Amniotic epithelial cell (primary cell): ENCODE results near the gene PKP1.
A peak's percentile ranks its signal among the peaks of the same experiment; 100 is the strongest.

Experiments
- DNase-seq: peaks from one replicate; pipeline ENCODE4 v3.0.0-alpha.2; 2010; ENCODE audit warnings: low read depth

The PKP1 gene

GRCh38 chr1:201351617-201352016, 68.3 kb downstream of the PKP1 start:
- no peak for DNase-seq

GRCh38 chr1:201353186-201353940, 70.1 kb downstream of the PKP1 start:
- no peak for DNase-seq

- no peak for DNase-seq
These were observed 71.0 kb downstream of the PKP1 start for GRCh38 chr1:201354151-201354900.

GRCh38 chr1:201354901-201355295, 71.6 kb downstream of the PKP1 start:
- DNase-seq: no peak

GRCh38 chr1:201355471-201355870, 72.2 kb downstream of the PKP1 start:
- DNase-seq: no peak

- no peak for DNase-seq
These were observed 72.9 kb downstream of the PKP1 start for GRCh38 chr1:201356236-201356635.

GRCh38 chr1:201356701-201357100, 73.4 kb downstream of the PKP1 start:
- no peak for DNase-seq

- no peak for DNase-seq
These were observed 73.9 kb downstream of the PKP1 start for GRCh38 chr1:201357211-201357610.

GRCh38 chr1:201357636-201358348, 74.5 kb downstream of the PKP1 start:
- no peak for DNase-seq

GRCh38 chr1:201358596-201358995, 75.3 kb downstream of the PKP1 start:
- no peak for DNase-seq

- no peak for DNase-seq
These were observed 75.9 kb downstream of the PKP1 start for GRCh38 chr1:201359031-201359872.

- no peak for DNase-seq
These were observed 76.5 kb downstream of the PKP1 start for GRCh38 chr1:201359873-201360210.

- no peak for DNase-seq
These were observed 77.2 kb downstream of the PKP1 start for GRCh38 chr1:201360486-201360885.

- DNase-seq: no peak
These were observed 77.8 kb downstream of the PKP1 start for GRCh38 chr1:201360901-201361651.

GRCh38 chr1:201361652-201362504, 78.6 kb downstream of the PKP1 start:
- peak; percentile 7 for DNase-seq

- no peak for DNase-seq
These were observed 79.6 kb downstream of the PKP1 start for GRCh38 chr1:201362906-201363305.

- no peak for DNase-seq
These were observed 80.2 kb downstream of the PKP1 start for GRCh38 chr1:201363467-201363866.

GRCh38 chr1:201364808-201365105, 81.5 kb downstream of the PKP1 start:
- no peak for DNase-seq

- no peak for DNase-seq
These were observed 81.9 kb downstream of the PKP1 start for GRCh38 chr1:201365251-201365650.

- no peak for DNase-seq
These were observed 83.4 kb downstream of the PKP1 start for GRCh38 chr1:201366696-201367095.

GRCh38 chr1:201369209-201369608, 85.9 kb downstream of the PKP1 start:
- DNase-seq: no peak
